Stimulated activated CD4-positive, alpha-beta T cell treated with anti-CD3 and anti-CD28 coated beads, Interleukin-12 subunit alpha, Interleukin-12 subunit beta, amount 100 ng/mL, for 48 hours (primary cell): Measurements from ENCODE around the gene KIF25.

ENCODE experiments used
- DNase-seq, 3 donors: peaks; one replicate each; pipeline ENCODE4 v3.0.0-alpha.2; 2020; ENCODE audit warnings: low read depth in 2 of 3, low spot score in 1 of 3

The KIF25 gene

GRCh38 chr6:167997642-167998041, at the start of gene KIF25:
Gene KIF25 (plus strand): TSS chr6:167997671. CDS start chr6:168029586, 31,915 bp downstream.
- DNase-seq: no peak

GRCh38 chr6:167947716-167948115, 49.8 kb upstream of the KIF25 start:
- DNase-seq: no peak

- no peak for DNase-seq
These were observed 48.8 kb upstream of the KIF25 start for GRCh38 chr6:167948716-167949115.

- DNase-seq: no peak
These were observed 48.3 kb upstream of the KIF25 start for GRCh38 chr6:167949121-167949684.

- DNase-seq: no peak
These were observed 45.5 kb upstream of the KIF25 start for GRCh38 chr6:167951781-167952511.

GRCh38 chr6:167952512-167952859, 45.0 kb upstream of the KIF25 start:
- DNase-seq: no peak

- no peak for DNase-seq
These were observed 43.9 kb upstream of the KIF25 start for GRCh38 chr6:167953551-167953950.

- DNase-seq: no peak
These were observed 43.3 kb upstream of the KIF25 start for GRCh38 chr6:167954151-167954550.

GRCh38 chr6:167956491-167956890, 41.0 kb upstream of the KIF25 start:
- no peak for DNase-seq

GRCh38 chr6:167956983-167957492, 40.4 kb upstream of the KIF25 start:
- no peak for DNase-seq

- no peak for DNase-seq
These were observed 39.8 kb upstream of the KIF25 start for GRCh38 chr6:167957626-167958025.

GRCh38 chr6:167960579-167960978, 36.9 kb upstream of the KIF25 start:
- no peak for DNase-seq

GRCh38 chr6:167962711-167963110, 34.8 kb upstream of the KIF25 start:
- no peak for DNase-seq

GRCh38 chr6:167963589-167964057, 33.8 kb upstream of the KIF25 start:
- no peak for DNase-seq

- no peak for DNase-seq
These were observed 31.6 kb upstream of the KIF25 start for GRCh38 chr6:167965592-167966539.

- no peak for DNase-seq
These were observed 30.9 kb upstream of the KIF25 start for GRCh38 chr6:167966540-167966905.

GRCh38 chr6:167968091-167968490, 29.4 kb upstream of the KIF25 start:
- peak in 2 of 3 donors; percentile 10 for DNase-seq

GRCh38 chr6:167970230-167970629, 27.2 kb upstream of the KIF25 start:
- no peak for DNase-seq

GRCh38 chr6:167972193-167972592, 25.3 kb upstream of the KIF25 start:
- no peak for DNase-seq

GRCh38 chr6:167973148-167973885, 24.2 kb upstream of the KIF25 start:
- no peak for DNase-seq
